Muscle of back (tissue), 11 donors: ENCODE data around the gene CSK. TPM values are rescaled to one million over a fixed set of nuclear protein-coding genes. Genes with fewer than 3 reads are reported as not detected.

Experiments used
- DNase-seq, 3 donors: peaks; one replicate each; pipeline versions ENCODE4 v3.0.0 to v3.0.0-alpha.2; 2013
- polyA plus RNA-seq, 10 donors: library from polyadenylated mRNA; unstranded; fragments of 120-200 nt; gene quantifications; one replicate each; pipeline ENCODE4 v1.2.1, GENCODE V29; 2013; ENCODE audit not compliant: insufficient read length in 10 of 10

Gene CSK
- polyA plus RNA-seq, 10 donors: 23.1 to 42.0 (median 32.1) TPM

GRCh38 chr15:74842581-74843444 lies 60.9 kb downstream of the CSK start, which contains the start of gene ULK3:
TSS of gene ULK3 (minus strand) at chr15:74843156. CDS start at chr15:74843105, 51 bp downstream.
- DNase-seq: peak; percentile 82 to 96 (median 90)

- DNase-seq: no peak
Observed at GRCh38 chr15:74843445-74843828, 61.6 kb downstream of the CSK start.

GRCh38 chr15:74843891-74844299 lies 62.0 kb downstream of the CSK start:
- DNase-seq: no peak

GRCh38 chr15:74844319-74845207 lies 62.7 kb downstream of the CSK start:
- DNase-seq: no peak

- DNase-seq: no peak
Observed at GRCh38 chr15:74845208-74845568, 63.3 kb downstream of the CSK start.

- no peak for DNase-seq
Observed at GRCh38 chr15:74845581-74845980, 63.7 kb downstream of the CSK start.

- DNase-seq: no peak
Observed at GRCh38 chr15:74847432-74847831, 65.6 kb downstream of the CSK start.

- DNase-seq: no peak
Observed at GRCh38 chr15:74850393-74850792, 68.5 kb downstream of the CSK start.

GRCh38 chr15:74851960-74852359 lies 70.1 kb downstream of the CSK start:
- no peak for DNase-seq

Other genes with a start within 250 kb of the CSK start
- 1 to 10 TPM; 3.5 to 6.5 (median 4.9) TPM for gene ARID3B, start 240.9 kb upstream of the CSK start, polyA plus RNA-seq
- gene CLK3, start 166.2 kb upstream of the CSK start, polyA plus RNA-seq: 10 to 100 TPM; 37.3 to 51.9 (median 43.1) TPM
- gene EDC3, start 86.1 kb upstream of the CSK start, polyA plus RNA-seq: 10 to 100 TPM; 21.4 to 35.1 (median 23.5) TPM
- under 1 TPM in 1 of 10 donors, not detected in 9; 0.38 TPM for gene CYP1A1, start 56.6 kb upstream of the CSK start, polyA plus RNA-seq
- gene CYP1A2, start 33.2 kb upstream of the CSK start, polyA plus RNA-seq: under 1 TPM in 7 of 10 donors, not detected in 3; 0.04 to 0.17 (median 0.08) TPM
- gene LMAN1L, start 30.8 kb downstream of the CSK start, polyA plus RNA-seq: under 1 TPM in 1 of 10 donors, not detected in 9; 0.20 TPM
- gene CPLX3, start 44.5 kb downstream of the CSK start, polyA plus RNA-seq: under 1 TPM in 1 of 10 donors, not detected in 9; 0.10 TPM
- 10 to 100 TPM; 24.3 to 44.8 (median 30.4) TPM for gene ULK3, start 61.1 kb downstream of the CSK start, polyA plus RNA-seq
- 10 to 100 TPM; 49.3 to 63.3 (median 54.8) TPM for gene SCAMP2, start 91.3 kb downstream of the CSK start, polyA plus RNA-seq
- 10 to 100 TPM; 47.8 to 64.6 (median 56.9) TPM for gene MPI, start 108.0 kb downstream of the CSK start, polyA plus RNA-seq
- 10 to 100 TPM; 37.0 to 55.6 (median 43.6) TPM for gene FAM219B, start 124.8 kb downstream of the CSK start, polyA plus RNA-seq
- 100 to 1,000 TPM; 192 to 258 (median 234) TPM for gene COX5A, start 156.0 kb downstream of the CSK start, polyA plus RNA-seq
- gene RPP25, start 174.7 kb downstream of the CSK start, polyA plus RNA-seq: 1 to 10 TPM in 8 of 10 donors, under 1 TPM in 2; 0.69 to 1.9 (median 1.4) TPM
- gene SCAMP5, start 213.5 kb downstream of the CSK start, polyA plus RNA-seq: 1 to 10 TPM; 2.8 to 7.5 (median 4.9) TPM
- 1 to 10 TPM; 4.9 to 8.7 (median 7.1) TPM for gene PPCDC, start 241.5 kb downstream of the CSK start, polyA plus RNA-seq